Measurements from ENCODE around the gene ME3.

GRCh38 chr11:86663291-86663690, 9.1 kb downstream of the ME3 start:
- TF ChIP-seq EP300 (IDR thresholded peaks at IDR 0.05) (no peak), CTCF (IDR thresholded peaks at IDR 0.05) (no peak), POLR2A (IDR thresholded peaks at IDR 0.05) (no peak), POLR2AphosphoS5 (IDR thresholded peaks at IDR 0.05) (no peak)

Measured in gastroesophageal sphincter (tissue), 3 donors.